Esophagus muscularis mucosa (tissue), 4 donors: ENCODE results near the gene PSME3IP1. TPM values are rescaled to one million over a fixed set of nuclear protein-coding genes. Genes with fewer than 3 reads are reported as not detected.

ENCODE experiments used
- DNase-seq: peaks from one replicate; pipeline ENCODE4 v3.0.0-alpha.2; 2017; ENCODE audit errors: extremely low spot score
- H3K27ac ChIP-seq, 4 donors: fragments of 200-600 bp; sonication (generic); replicated peaks in 1 of 4; 1 replicate in 3 of 4; 2 replicates in 1 of 4; pipeline ENCODE4 v1.5.1; 2016 to 2019; ENCODE audit warnings: mild to moderate bottlenecking in 1 of 4
- H3K27me3 ChIP-seq, 4 donors: fragments of 200-600 bp; sonication (generic); one replicate each; pipeline versions ENCODE4 v1.5.1 to v1.6.0; 2016 to 2019
- H3K36me3 ChIP-seq, 4 donors: fragments of 200-600 bp; sonication (generic); one replicate each; pipeline ENCODE4 v1.5.1; 2016 to 2019
- H3K4me1 ChIP-seq, 4 donors: fragments of 200-600 bp; sonication (generic); one replicate each; pipeline ENCODE4 v1.5.1; 2016 to 2019
- H3K4me3 ChIP-seq, 4 donors: fragments of 200-600 bp; sonication (generic); 1 replicate in 2 of 4; 2 replicates in 2 of 4; pipeline ENCODE4 v1.5.1; 2016 to 2019; ENCODE audit warnings: mild to moderate bottlenecking in 4 of 4, moderate library complexity in 1 of 4
- H3K9me3 ChIP-seq, 4 donors: fragments of 200-600 bp; sonication (generic); 1 replicate in 3 of 4; 2 replicates in 1 of 4; pipeline ENCODE4 v1.5.1; 2016 to 2019
- CTCF ChIP-seq, 3 experiments: fragments of 200-600 bp in 2 of 3; fragments of 450-650 bp in 1 of 3; sonication (generic) in 2 of 3; IDR thresholded peaks; one replicate each; pipeline ENCODE4 v1.5.1; 2017 to 2019; ENCODE audit warnings: antibody characterized with exemption in 3 of 3, mild to moderate bottlenecking in 2 of 3, moderate library complexity in 1 of 3
- EP300 ChIP-seq: sonication (generic); formaldehyde crosslinking; IDR thresholded peaks from one replicate; pipeline ENCODE4 v1.6.1; 2017; ENCODE audit warnings: antibody characterized with exemption
- POLR2A ChIP-seq: fragments of 450-650 bp; IDR thresholded peaks from one replicate; pipeline ENCODE4 v1.6.1; 2017; ENCODE audit warnings: antibody characterized with exemption, moderate library complexity, mild to moderate bottlenecking, low read depth
- POLR2AphosphoS5 ChIP-seq, 2 donors: sonication (generic); formaldehyde crosslinking; IDR thresholded peaks; one replicate each; pipeline ENCODE4 v1.6.1; 2017; ENCODE audit warnings: antibody characterized with exemption in 2 of 2
- WGBS: methylation state at CpG from one replicate; pipeline ENCODE4 v1.1.5; 2018; 5-methylcytosine and 5-hydroxymethylcytosine counted together
- intact Hi-C: fragments of 100-400 bp; cut with DNase I; formaldehyde crosslinking; loops from one replicate; pipeline ENCODE4 v1.15.1; 2023
- total RNA-seq, 4 donors: library from RNA; depleted of rRNA; stranded (reverse); fragments of >200 nt; gene quantifications; one replicate each; pipeline versions ENCODE4 v1.1.0 to v1.2.1, GENCODE V29; 2016

Gene PSME3IP1
- total RNA-seq, 4 donors from 2014 or later, result 47.8 to 60.7 (median 57.5) TPM

GRCh38 chr16:57131351-57131970 is 54.4 kb downstream of the PSME3IP1 start:
- no peak for DNase-seq
- WGBS, result 87% methylated on average over 7 of the region's 17 CpGs
- H3K9me3 ChIP-seq, result no peaks in the 10 kb centered on the region
- H3K36me3 ChIP-seq, result peaks cover 0 to 39% (median 11%) of the 10 kb centered on the region in 4 donors
- H3K27me3 ChIP-seq, result no peaks in the 10 kb centered on the region
- H3K4me3 ChIP-seq, result no peak overlapping the region
- peaks cover 0 to 8% (median 0%) of the 10 kb centered on the region in 4 donors for H3K4me1 ChIP-seq
- TF ChIP-seq POLR2A (no peak), CTCF (IDR thresholded peaks at IDR 0.05) (no peak), EP300 (no peak), POLR2AphosphoS5 (IDR thresholded peaks at IDR 0.05) (no peak)
- intact Hi-C loops, result no loop called here
- H3K27ac ChIP-seq, result peak overlapping the region in 2 of 4 donors; percentile 6 to 51

- WGBS, result 100% methylated on average over 4 of the region's 6 CpGs
- no peaks in the 10 kb centered on the region for H3K9me3 ChIP-seq
- H3K4me3 ChIP-seq, result no peak overlapping the region
- peak overlapping the region in 2 of 4 donors; percentile 19 to 51 for H3K27ac ChIP-seq
- DNase-seq, result no peak
- H3K36me3 ChIP-seq, result peaks cover 0 to 43% (median 14%) of the 10 kb centered on the region in 4 donors
- TF ChIP-seq POLR2A (no peak), CTCF (IDR thresholded peaks at IDR 0.05) (no peak), POLR2AphosphoS5 (IDR thresholded peaks at IDR 0.05) (no peak), EP300 (no peak)
- no peaks in the 10 kb centered on the region for H3K27me3 ChIP-seq
- intact Hi-C loops, result no loop called here
- H3K4me1 ChIP-seq, result peaks cover 0 to 8% (median 0%) of the 10 kb centered on the region in 4 donors
Observed at GRCh38 chr16:57130950-57131321, 54.9 kb downstream of the PSME3IP1 start.

- TF ChIP-seq EP300 (no peak), POLR2A (no peak), POLR2AphosphoS5 (IDR thresholded peaks at IDR 0.05) (no peak), CTCF (IDR thresholded peaks at IDR 0.05) (no peak)
- Histone ChIP-seq H3K36me3 (peaks cover 0 to 50% (median 21%) of the 10 kb centered on the region in 4 donors), H3K27me3 (no peaks in the 10 kb centered on the region), H3K27ac (no peak overlapping the region), H3K9me3 (no peaks in the 10 kb centered on the region), H3K4me1 (peaks cover 0 to 8% (median 0%) of the 10 kb centered on the region in 4 donors), H3K4me3 (no peak overlapping the region)
- intact Hi-C loops, result no loop called here
- no peak for DNase-seq
- 79% methylated on average over 11 of the region's 11 CpGs for WGBS
Observed at GRCh38 chr16:57128771-57129389, 57.0 kb downstream of the PSME3IP1 start.

GRCh38 chr16:57127836-57128235 is 58.0 kb downstream of the PSME3IP1 start:
- WGBS, result 94% methylated on average over 6 of the region's 7 CpGs
- intact Hi-C loops, result no loop called here

More at GRCh38 chr16:57127836-57128235, 58.0 kb downstream of the PSME3IP1 start:
- TF ChIP-seq POLR2AphosphoS5 (IDR thresholded peaks at IDR 0.05), result no peak
- TF ChIP-seq CTCF (IDR thresholded peaks at IDR 0.05), result no peak
- TF ChIP-seq EP300, result no peak
- no peak for TF ChIP-seq POLR2A
- Histone ChIP-seq H3K36me3 (peaks cover 0 to 54% (median 30%) of the 10 kb centered on the region in 4 donors), H3K27me3 (no peaks in the 10 kb centered on the region), H3K4me1 (peaks cover 0 to 8% (median 0%) of the 10 kb centered on the region in 4 donors), H3K27ac (no peak overlapping the region), H3K9me3 (no peaks in the 10 kb centered on the region), H3K4me3 (no peak overlapping the region)
- no peak for DNase-seq
